GM23248 (cell line): Measurements from ENCODE around the gene XXYLT1. TPM values are rescaled to one million over a fixed set of nuclear protein-coding genes. Genes with fewer than 3 reads are reported as not detected.

Experiments
- DNase-seq: peaks from one replicate; pipeline ENCODE4 v3.0.0-alpha.2; 2015
- H2AFZ ChIP-seq: fragments of 200-600 bp; sonication (generic); 2 replicates; pipeline ENCODE4 v1.6.1; 2016; ENCODE audit warnings: antibody characterized with exemption
- H3F3A ChIP-seq: fragments of 200-600 bp; sonication (generic); 2 replicates; pipeline ENCODE4 v1.6.1; 2016; ENCODE audit warnings: mild to moderate bottlenecking, antibody characterized with exemption, mixed run types; ENCODE audit not compliant: insufficient read depth
- H3K27ac ChIP-seq: fragments of 200-600 bp; sonication (generic); 2 replicates; pipeline ENCODE4 v1.5.1; 2016; ENCODE audit warnings: mild to moderate bottlenecking
- H3K27me3 ChIP-seq: fragments of 200-600 bp; sonication (generic); replicated peaks from 2 replicates; pipeline ENCODE4 v1.6.1; 2016; ENCODE audit warnings: mild to moderate bottlenecking; ENCODE audit not compliant: insufficient read depth
- H3K36me3 ChIP-seq: fragments of 200-600 bp; sonication (generic); 2 replicates; pipeline ENCODE4 v1.6.1; 2016; ENCODE audit warnings: low read depth, mild to moderate bottlenecking
- H3K4me1 ChIP-seq: fragments of 200-600 bp; sonication (generic); 2 replicates; pipeline ENCODE4 v1.6.1; 2016; ENCODE audit warnings: mild to moderate bottlenecking; ENCODE audit not compliant: insufficient read depth
- H3K4me2 ChIP-seq: fragments of 200-600 bp; sonication (generic); one replicate; pipeline ENCODE4 v1.6.1; 2016; ENCODE audit warnings: mild to moderate bottlenecking; ENCODE audit not compliant: unreplicated experiment
- H3K4me3 ChIP-seq: fragments of 200-600 bp; sonication (generic); 2 replicates; pipeline ENCODE4 v1.5.1; 2016; ENCODE audit warnings: mild to moderate bottlenecking
- H3K79me2 ChIP-seq: fragments of 200-600 bp; sonication (generic); 2 replicates; pipeline ENCODE4 v1.6.1; 2016; ENCODE audit warnings: mild to moderate bottlenecking; ENCODE audit not compliant: insufficient read depth
- H3K9ac ChIP-seq: fragments of 200-600 bp; sonication (generic); 2 replicates; pipeline ENCODE4 v1.6.1; 2016; ENCODE audit warnings: mild to moderate bottlenecking
- H3K9me2 ChIP-seq: fragments of 200-600 bp; sonication (generic); 2 replicates; pipeline ENCODE4 v1.6.1; 2016; ENCODE audit warnings: mixed run types, mild to moderate bottlenecking, moderate library complexity; ENCODE audit not compliant: insufficient read depth
- H3K9me3 ChIP-seq: fragments of 200-600 bp; sonication (generic); one replicate; pipeline ENCODE4 v1.6.1; 2017; ENCODE audit warnings: low read depth
- H4K20me1 ChIP-seq: fragments of 200-600 bp; sonication (generic); 2 replicates; pipeline ENCODE4 v1.6.0; 2016; ENCODE audit not compliant: insufficient read depth
- EZH2 ChIP-seq: fragments of 200-600 bp; sonication (generic); IDR thresholded peaks from 2 replicates; pipeline ENCODE4 v1.6.1; 2018; ENCODE audit warnings: antibody characterized with exemption, mild to moderate bottlenecking; ENCODE audit not compliant: insufficient read depth, poor library complexity, severe bottlenecking
- EZH2phosphoT487 ChIP-seq: fragments of 200-600 bp; sonication (generic); IDR thresholded peaks from 2 replicates; pipeline ENCODE4 v1.6.1; 2018; ENCODE audit warnings: antibody characterized with exemption, moderate library complexity, mild to moderate bottlenecking, low read depth; ENCODE audit not compliant: insufficient read depth
- WGBS, 2 experiments: methylation state at CpG; one replicate each; pipeline ENCODE4 v1.1.6; 2015 to 2017; ENCODE audit warnings: low lambda C conversion rate in 2 of 2, low coverage in 1 of 2; ENCODE audit errors: missing lambda C conversion rate in 2 of 2; 5-methylcytosine and 5-hydroxymethylcytosine counted together
- in situ Hi-C: fragments of 300-500 bp; cut with MboI; formaldehyde crosslinking; loops from 2 replicates; pipeline ENCODE4 v1.15.0; 2020
- polyA plus RNA-seq: library from polyadenylated mRNA; unstranded; fragments of >200 nt; fragmentation: Nextera tagmentation; extraction: Ambion mirVana; gene quantifications from 2 replicates; pipeline ENCODE4 v1.2.1, GENCODE V29; 2016
- total RNA-seq: library from RNA; depleted of rRNA; stranded (reverse); fragments of >200 nt; shearing (Covaris generic); gene quantifications from 2 replicates; pipeline ENCODE4 v1.2.3, GENCODE V29; 2014

XXYLT1 gene
- total and polyA plus RNA-seq, 2 experiments from 2014 or later: 22.8 to 44.7 TPM

DNA sequence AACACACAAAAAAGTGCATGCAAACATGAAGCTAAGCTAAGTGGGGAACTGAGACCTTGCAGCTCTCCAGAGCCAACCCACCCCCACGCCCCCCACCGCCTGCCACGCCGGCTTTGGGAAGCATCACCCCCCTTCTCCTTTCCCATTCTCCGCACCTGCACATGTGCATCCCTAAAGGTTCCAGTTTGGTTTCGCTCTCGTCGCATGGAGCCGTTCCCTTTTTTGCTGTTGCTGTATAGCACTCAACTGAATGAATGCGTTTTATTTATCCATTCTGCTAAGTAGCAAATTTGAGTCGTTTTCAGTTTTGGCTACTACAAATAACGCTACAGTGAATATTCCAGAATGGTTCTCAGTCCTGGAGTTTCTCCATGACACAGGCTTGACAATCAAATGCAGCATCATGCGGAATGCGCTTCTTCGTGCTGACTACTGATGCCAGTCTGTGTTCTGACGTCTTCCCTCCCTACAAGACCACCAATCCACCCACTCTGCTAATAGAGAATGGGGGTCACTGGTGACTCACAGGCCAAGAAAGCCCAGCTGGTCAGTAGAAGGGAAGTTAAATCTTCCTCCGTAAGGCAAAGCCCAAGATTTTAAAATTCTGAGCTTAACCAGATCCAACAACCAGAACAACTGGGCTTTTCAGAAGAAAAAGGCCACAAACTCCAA is 115.3 kb downstream of the XXYLT1 start:
- H3K9ac ChIP-seq: no peak overlapping the region
- H3K36me3 ChIP-seq: no peaks in the 10 kb centered on the region
- in situ Hi-C loops: no loop called here
- 0 out of 2 replicates have a peak overlapping the region, but pooled peaks have one; percentile 54 for H3K27ac ChIP-seq
- H4K20me1 ChIP-seq: no peaks in the 10 kb centered on the region
- H3F3A ChIP-seq: peaks cover 27% of the 10 kb centered on the region
- WGBS, 2 experiments: 46 to 56% methylated on average over 14 to 17 of the region's 17 CpGs
- no peaks in the 10 kb centered on the region for H3K9me3 ChIP-seq
- no peak overlapping the region for H3K4me3 ChIP-seq
- TF ChIP-seq EZH2 (no peak), EZH2phosphoT487 (no peak)
- H3K4me1 ChIP-seq: peaks cover 40% of the 10 kb centered on the region
- no peaks in the 10 kb centered on the region for H3K27me3 ChIP-seq
- no peak overlapping the region for H2AFZ ChIP-seq
- H3K4me2 ChIP-seq: peak overlapping the region; percentile 64
- peak; percentile 8 for DNase-seq
- H3K9me2 ChIP-seq: no peaks in the 10 kb centered on the region
- H3K79me2 ChIP-seq: 0 out of 2 replicates have a peak, but pooled peaks cover 7% of the 10 kb centered on the region

DNA sequence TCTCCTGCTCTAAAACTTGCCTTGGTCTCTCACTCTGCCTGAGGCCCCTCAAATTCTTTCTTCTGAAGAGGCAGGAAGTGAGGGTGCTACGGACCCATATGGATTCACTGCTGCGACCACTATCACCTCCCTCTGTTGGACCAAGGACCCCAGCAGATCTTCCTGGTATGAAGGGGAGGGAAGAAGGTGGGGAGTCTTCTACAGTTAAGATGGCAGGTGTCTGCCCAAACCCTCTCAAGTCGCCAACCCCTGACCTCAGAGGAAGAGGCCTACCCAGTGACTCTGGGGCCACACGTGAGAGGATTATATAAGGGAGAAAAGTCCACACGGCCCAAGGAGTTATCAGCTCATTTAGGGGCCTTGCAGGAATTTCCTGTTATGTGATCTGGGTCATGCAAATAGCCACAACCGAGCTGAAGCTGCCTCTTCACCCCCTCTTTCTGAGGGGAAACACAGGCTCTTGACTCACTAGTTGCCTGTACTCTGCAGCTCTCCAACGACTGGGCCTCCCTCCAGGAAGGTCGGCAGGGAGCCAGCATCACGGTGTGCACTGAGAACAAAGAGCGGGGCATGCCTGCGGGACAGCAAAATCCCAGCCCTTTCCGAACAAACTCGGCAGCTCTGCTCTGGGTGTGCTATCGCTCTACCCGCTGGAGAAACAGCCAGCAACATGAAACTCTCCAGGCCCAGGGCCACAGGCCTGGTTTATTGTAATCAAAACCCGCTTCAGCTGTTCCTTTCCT is 116.0 kb downstream of the XXYLT1 start:
- Histone ChIP-seq H3K4me1 (peaks cover 33% of the 10 kb centered on the region), H3K27me3 (no peaks in the 10 kb centered on the region), H3K9me2 (no peaks in the 10 kb centered on the region), H3K36me3 (no peaks in the 10 kb centered on the region), H3F3A (peaks cover 24% of the 10 kb centered on the region), H3K9ac (peak overlapping the region; percentile 1; the same call in 1 of the 2 replicates), H2AFZ (peak overlapping the region; percentile 19), H4K20me1 (no peaks in the 10 kb centered on the region), H3K4me2 (peak overlapping the region; percentile 64), H3K27ac (peak overlapping the region; percentile 54), H3K9me3 (no peaks in the 10 kb centered on the region), H3K79me2 (0 out of 2 replicates have a peak, but pooled peaks cover 7% of the 10 kb centered on the region), H3K4me3 (peak overlapping the region; percentile 5; the same call in 1 of the 2 replicates)
- TF ChIP-seq EZH2phosphoT487: no peak
- TF ChIP-seq EZH2: no peak
- peak; percentile 85 for DNase-seq
- in situ Hi-C loops: no loop called here
- 15 to 17% methylated on average over 16 of the region's 16 CpGs for WGBS, 2 experiments

DNA sequence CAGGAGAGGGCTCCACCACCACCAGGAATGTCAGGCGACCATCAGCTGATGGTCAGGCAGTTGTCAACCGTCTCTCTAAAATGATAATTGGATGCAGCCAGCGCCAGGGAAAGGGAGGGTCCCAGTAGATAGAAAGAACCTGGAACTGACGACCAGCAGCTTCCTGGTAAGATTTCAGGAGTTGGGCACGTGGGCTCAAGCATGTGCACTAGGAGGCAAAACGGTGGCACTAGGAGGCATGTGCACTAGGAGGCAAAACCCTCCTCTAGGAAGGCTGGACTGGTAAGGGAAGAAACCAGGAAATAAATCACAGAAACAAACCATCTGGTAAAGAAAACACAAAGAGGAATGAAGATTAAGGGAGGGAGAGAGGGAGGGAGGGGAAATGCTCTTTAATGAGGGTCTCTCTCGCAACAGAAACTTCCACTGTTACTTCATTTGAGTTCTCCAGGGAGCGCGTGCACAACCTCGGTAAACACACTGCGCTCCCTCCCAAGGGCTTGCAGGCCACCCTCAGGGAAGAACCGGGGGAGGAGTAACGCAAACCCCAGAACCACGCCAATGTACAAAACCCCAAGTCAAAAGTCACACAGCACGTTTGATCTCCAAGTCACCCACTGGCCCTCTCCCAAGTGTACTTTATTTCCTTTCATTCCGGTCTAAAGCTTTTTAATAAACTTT is 116.7 kb downstream of the XXYLT1 start:
- Histone ChIP-seq H3K27ac (peak overlapping the region; percentile 54), H3K9me3 (no peaks in the 10 kb centered on the region), H3K4me3 (no peak overlapping the region), H3K4me1 (peaks cover 27% of the 10 kb centered on the region), H3K9ac (peak overlapping the region; percentile 1; the same call in 1 of the 2 replicates), H4K20me1 (no peaks in the 10 kb centered on the region), H3K4me2 (peak overlapping the region; percentile 64), H3K79me2 (0 out of 2 replicates have a peak, but pooled peaks cover 6% of the 10 kb centered on the region), H3K27me3 (no peaks in the 10 kb centered on the region), H2AFZ (peak overlapping the region; percentile 19; the same call in 1 of the 2 replicates), H3K9me2 (no peaks in the 10 kb centered on the region), H3K36me3 (no peaks in the 10 kb centered on the region), H3F3A (peaks cover 18% of the 10 kb centered on the region)
- in situ Hi-C loops: no loop called here
- WGBS, 2 experiments: 65 to 67% methylated on average over 16 of the region's 16 CpGs
- TF ChIP-seq EZH2 (no peak), EZH2phosphoT487 (no peak)
- peak; percentile 16 for DNase-seq

DNA sequence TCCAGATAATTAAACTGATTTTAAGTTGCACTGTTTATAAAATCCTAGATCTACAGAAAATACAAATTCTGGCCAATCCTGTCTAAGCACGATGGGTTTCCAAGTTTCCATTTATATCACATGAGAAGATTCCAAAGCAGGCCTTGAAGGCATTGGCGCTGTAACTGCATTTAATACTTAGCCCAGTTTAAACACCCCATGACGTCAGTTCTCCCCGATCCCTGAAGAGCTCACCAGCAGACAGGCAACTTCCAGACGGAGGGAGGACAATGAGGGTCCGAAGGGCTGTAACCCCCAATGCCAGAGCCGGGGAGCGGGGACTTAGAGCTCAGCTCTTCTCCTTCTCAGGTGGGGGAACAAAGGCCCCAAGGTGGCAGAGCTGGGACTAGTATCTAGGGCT is 117.3 kb downstream of the XXYLT1 start:
- no peaks in the 10 kb centered on the region for H3K9me2 ChIP-seq
- no peak for DNase-seq
- peaks cover 12% of the 10 kb centered on the region for H3F3A ChIP-seq
- no peak overlapping the region for H2AFZ ChIP-seq
- no peak overlapping the region for H3K4me3 ChIP-seq
- no peaks in the 10 kb centered on the region for H3K9me3 ChIP-seq
- H4K20me1 ChIP-seq: no peaks in the 10 kb centered on the region
- no peak overlapping the region for H3K27ac ChIP-seq
- in situ Hi-C loops: no loop called here
- WGBS, 2 experiments: 93 to 95% methylated on average over 8 of the region's 8 CpGs
- H3K79me2 ChIP-seq: no peaks in the 10 kb centered on the region
- H3K4me2 ChIP-seq: no peak overlapping the region
- H3K27me3 ChIP-seq: no peaks in the 10 kb centered on the region
- peaks cover 27% of the 10 kb centered on the region for H3K4me1 ChIP-seq
- no peaks in the 10 kb centered on the region for H3K36me3 ChIP-seq
- TF ChIP-seq EZH2: no peak
- TF ChIP-seq EZH2phosphoT487: no peak
- no peak overlapping the region for H3K9ac ChIP-seq
